ENCODE data around the gene TNFRSF4. TPM values are rescaled to one million over a fixed set of nuclear protein-coding genes. Genes with fewer than 3 reads are reported as not detected.

Gene TNFRSF4
- not detected in 2 replicates for total RNA-seq (2014; rRNA removed; shearing (Covaris generic); ENCODE audit: low replicate concordance)

- no peak within 1 kb of the TSS for H2AFZ ChIP-seq (ENCODE audit: low read length)
Measured at GRCh38 chr1:1213345-1214265, at the start of gene TNFRSF4. Gene TNFRSF4, minus strand, starts transcription at chr1:1214153. Its CDS starts 26 bp downstream, at chr1:1214127.

GRCh38 chr1:1262758-1263157 lies 48.8 kb upstream of the TNFRSF4 start:
- Histone ChIP-seq H3K9me2 (replicated peaks; ENCODE audit: insufficient read depth, low read length) (no peaks in the 10 kb centered on the region), H3K27ac (ENCODE audit: low read length) (no peak overlapping the region), H3K9ac (ENCODE audit: low read length) (no peak overlapping the region), H3K27me3 (ENCODE audit: low read length) (no peaks in the 10 kb centered on the region), H3K4me1 (ENCODE audit: low read length) (no peaks in the 10 kb centered on the region), H3K4me2 (ENCODE audit: low read depth, low read length, poor library complexity, severe bottlenecking) (no peak overlapping the region), H3K4me3 (ENCODE audit: low read length) (no peak overlapping the region), H2AFZ (ENCODE audit: low read length) (no peak overlapping the region), H4K20me1 (ENCODE audit: insufficient read depth, low read depth, low read length) (peaks cover 12% of the 10 kb centered on the region; the same call in 1 of the 2 replicates), H3K79me2 (ENCODE audit: low read length) (peaks cover 7% of the 10 kb centered on the region), H3K36me3 (ENCODE audit: insufficient read depth, low read length) (peaks cover 19% of the 10 kb centered on the region), H3K9me3 (ENCODE audit: low read length) (no peaks in the 10 kb centered on the region)
- no peak for DNase-seq

More at GRCh38 chr1:1213345-1214265, at the start of gene TNFRSF4:
- H3K9ac ChIP-seq (ENCODE audit: low read length), result no peak within 1 kb of the TSS
- no peak for DNase-seq
- no peak within 1 kb of the TSS for H3K4me2 ChIP-seq (ENCODE audit: low read depth, low read length, poor library complexity, severe bottlenecking)
- H3K79me2 ChIP-seq (ENCODE audit: low read length), result no peaks in the 10 kb centered on the region
- H3K27me3 ChIP-seq (ENCODE audit: low read length), result no peaks in the 10 kb centered on the region
- peaks cover 20% of the 10 kb centered on the region; the same call in 1 of the 2 replicates for H4K20me1 ChIP-seq (ENCODE audit: insufficient read depth, low read depth, low read length)
- no peaks in the 10 kb centered on the region for H3K9me2 ChIP-seq (replicated peaks; ENCODE audit: insufficient read depth, low read length)
- H3K4me3 ChIP-seq (ENCODE audit: low read length), result no peak within 1 kb of the TSS
- no peaks in the 10 kb centered on the region for H3K9me3 ChIP-seq (ENCODE audit: low read length)
- H3K36me3 ChIP-seq (ENCODE audit: insufficient read depth, low read length), result no peaks in the 10 kb centered on the region
- no peak within 1 kb of the TSS for H3K27ac ChIP-seq (ENCODE audit: low read length)
- H3K4me1 ChIP-seq (ENCODE audit: low read length), result peaks cover 5% of the 10 kb centered on the region

DNA sequence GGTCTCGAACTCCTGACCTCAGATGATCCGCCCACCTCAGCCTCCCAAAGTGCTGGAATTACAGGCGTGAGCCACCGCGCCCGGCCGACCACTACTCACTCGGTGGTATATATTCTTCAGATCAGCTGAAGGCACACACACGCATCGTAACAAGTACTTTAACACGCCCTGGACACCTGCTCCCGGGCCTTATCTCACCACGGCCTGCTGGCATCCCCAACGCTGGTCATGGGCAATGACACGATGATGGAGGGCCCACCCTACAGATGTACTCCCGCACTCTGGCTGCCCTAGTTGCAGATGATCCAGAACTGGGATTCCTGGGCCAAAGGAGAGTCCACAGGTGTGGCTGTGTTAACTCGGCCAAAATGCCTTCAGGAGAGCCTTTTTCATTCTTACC lies 48.1 kb upstream of the TNFRSF4 start:
- Histone ChIP-seq H2AFZ (ENCODE audit: low read length) (no peak overlapping the region), H3K4me3 (ENCODE audit: low read length) (no peak overlapping the region), H3K79me2 (ENCODE audit: low read length) (peaks cover under 1% of the 10 kb centered on the region; the same call in 1 of the 2 replicates), H3K36me3 (ENCODE audit: insufficient read depth, low read length) (peaks cover 14% of the 10 kb centered on the region), H3K9me2 (replicated peaks; ENCODE audit: insufficient read depth, low read length) (no peaks in the 10 kb centered on the region), H3K4me2 (ENCODE audit: low read depth, low read length, poor library complexity, severe bottlenecking) (no peak overlapping the region), H3K4me1 (ENCODE audit: low read length) (no peaks in the 10 kb centered on the region), H4K20me1 (ENCODE audit: insufficient read depth, low read depth, low read length) (0 out of 2 replicates have a peak, but pooled peaks cover 8% of the 10 kb centered on the region), H3K9me3 (ENCODE audit: low read length) (no peaks in the 10 kb centered on the region), H3K9ac (ENCODE audit: low read length) (no peak overlapping the region), H3K27me3 (ENCODE audit: low read length) (no peaks in the 10 kb centered on the region), H3K27ac (ENCODE audit: low read length) (no peak overlapping the region)
- DNase-seq, result no peak

DNA sequence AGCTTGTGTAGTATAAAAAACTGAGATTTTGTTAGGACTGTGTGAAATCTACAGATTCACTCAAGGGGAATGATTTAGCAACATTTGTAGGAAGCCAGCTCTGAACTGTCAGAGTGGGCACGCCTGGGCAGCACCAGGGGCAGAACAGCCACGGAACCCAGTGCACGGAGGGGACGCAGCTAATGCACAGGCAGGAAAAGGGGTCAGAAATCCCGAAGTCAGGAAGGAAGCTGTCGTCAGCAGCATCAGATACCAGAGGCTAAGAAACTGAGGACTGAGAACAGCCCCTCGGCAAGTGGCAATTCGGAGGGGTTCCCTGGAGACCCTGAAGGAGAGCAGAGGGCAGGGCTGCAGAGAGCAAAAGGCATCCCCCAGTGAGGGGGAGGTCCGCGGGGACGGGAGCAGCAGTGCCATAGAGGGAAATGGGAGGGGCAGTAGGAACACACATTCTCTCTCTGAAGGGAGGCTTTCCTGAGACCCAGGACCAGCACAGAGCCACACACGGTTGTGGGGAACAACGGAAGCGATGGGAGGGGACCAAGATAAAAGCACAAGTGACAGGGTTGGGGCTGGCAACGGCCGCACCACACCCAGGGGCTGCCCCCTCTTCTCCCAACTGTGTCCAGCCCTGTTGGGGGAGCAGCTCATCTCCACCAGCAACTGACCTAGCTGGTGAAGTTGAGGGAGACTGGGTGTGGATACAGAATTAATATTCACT lies 47.0 kb upstream of the TNFRSF4 start:
- no peaks in the 10 kb centered on the region for H3K9me3 ChIP-seq (ENCODE audit: low read length)
- no peak overlapping the region for H3K9ac ChIP-seq (ENCODE audit: low read length)
- no peak overlapping the region for H3K4me2 ChIP-seq (ENCODE audit: low read depth, low read length, poor library complexity, severe bottlenecking)
- DNase-seq, result no peak
- no peak overlapping the region for H3K27ac ChIP-seq (ENCODE audit: low read length)
- H3K4me1 ChIP-seq (ENCODE audit: low read length), result no peaks in the 10 kb centered on the region
- H2AFZ ChIP-seq (ENCODE audit: low read length), result no peak overlapping the region
- H3K79me2 ChIP-seq (ENCODE audit: low read length), result no peaks in the 10 kb centered on the region
- H3K4me3 ChIP-seq (ENCODE audit: low read length), result no peak overlapping the region
- H3K9me2 ChIP-seq (replicated peaks; ENCODE audit: insufficient read depth, low read length), result no peaks in the 10 kb centered on the region
- H4K20me1 ChIP-seq (ENCODE audit: insufficient read depth, low read depth, low read length), result 0 out of 2 replicates have a peak, but pooled peaks cover 8% of the 10 kb centered on the region
- H3K36me3 ChIP-seq (ENCODE audit: insufficient read depth, low read length), result peaks cover 14% of the 10 kb centered on the region
- H3K27me3 ChIP-seq (ENCODE audit: low read length), result no peaks in the 10 kb centered on the region

DNA sequence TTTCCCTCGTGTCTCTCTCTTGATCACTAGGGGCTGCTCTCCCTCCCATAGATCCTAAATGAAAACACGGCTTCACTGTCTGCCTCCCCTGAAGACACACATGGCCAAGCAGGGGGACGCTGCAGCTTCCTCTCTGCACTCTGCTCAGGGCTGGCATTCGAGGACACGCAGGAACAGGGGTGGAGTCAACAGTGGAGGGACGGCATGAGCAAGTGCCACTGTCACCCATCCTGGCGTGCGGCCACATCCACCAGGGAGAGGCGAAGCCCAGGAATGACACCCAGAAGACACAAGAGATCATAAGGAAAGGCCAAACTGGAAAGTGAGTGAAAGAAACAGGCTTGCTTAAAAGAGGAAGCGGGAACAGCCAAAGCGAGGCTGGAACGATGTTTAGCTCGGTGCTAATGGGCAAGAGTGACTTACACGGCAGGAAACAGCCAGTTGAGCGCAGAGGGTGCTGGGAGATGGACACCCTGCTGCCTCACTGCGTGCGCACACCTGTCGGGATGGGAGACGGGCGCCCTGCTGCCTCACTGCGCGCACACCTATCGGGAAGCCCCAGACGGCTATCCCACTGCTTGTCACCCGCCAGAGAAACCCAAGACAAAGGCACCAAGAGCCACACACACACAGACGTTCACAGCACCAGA lies 46.1 kb upstream of the TNFRSF4 start:
- Histone ChIP-seq H4K20me1 (ENCODE audit: insufficient read depth, low read depth, low read length) (0 out of 2 replicates have a peak, but pooled peaks cover 8% of the 10 kb centered on the region), H3K79me2 (ENCODE audit: low read length) (no peaks in the 10 kb centered on the region), H3K27me3 (ENCODE audit: low read length) (no peaks in the 10 kb centered on the region), H3K9me3 (ENCODE audit: low read length) (no peaks in the 10 kb centered on the region), H3K27ac (ENCODE audit: low read length) (no peak overlapping the region), H2AFZ (ENCODE audit: low read length) (no peak overlapping the region), H3K9me2 (replicated peaks; ENCODE audit: insufficient read depth, low read length) (no peaks in the 10 kb centered on the region), H3K9ac (ENCODE audit: low read length) (no peak overlapping the region), H3K4me3 (ENCODE audit: low read length) (no peak overlapping the region), H3K4me1 (ENCODE audit: low read length) (no peaks in the 10 kb centered on the region), H3K4me2 (ENCODE audit: low read depth, low read length, poor library complexity, severe bottlenecking) (no peak overlapping the region), H3K36me3 (ENCODE audit: insufficient read depth, low read length) (peaks cover 15% of the 10 kb centered on the region)
- no peak for DNase-seq

DNA sequence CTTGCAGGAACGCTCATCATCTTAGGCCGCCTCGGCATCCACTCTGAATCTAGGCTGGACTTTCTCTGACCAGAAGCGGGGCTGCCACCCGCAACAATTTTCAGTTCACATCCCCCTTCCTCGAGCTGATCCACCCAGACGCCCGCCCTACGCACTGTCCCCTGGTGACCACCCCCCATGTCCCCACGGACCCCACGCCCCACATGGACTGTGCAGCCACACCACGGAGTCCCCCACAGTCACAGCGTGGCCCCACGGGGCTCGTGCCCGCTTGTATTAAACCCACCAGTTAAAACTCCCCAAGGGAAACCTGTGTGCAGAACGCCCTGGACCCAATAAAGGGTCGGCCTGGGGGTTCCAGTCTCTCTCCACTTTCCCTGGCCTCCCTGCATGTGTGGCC lies 45.6 kb upstream of the TNFRSF4 start:
- Histone ChIP-seq H3K27me3 (ENCODE audit: low read length) (no peaks in the 10 kb centered on the region), H3K79me2 (ENCODE audit: low read length) (no peaks in the 10 kb centered on the region), H3K9me2 (replicated peaks; ENCODE audit: insufficient read depth, low read length) (no peaks in the 10 kb centered on the region), H3K9ac (ENCODE audit: low read length) (no peak overlapping the region), H3K4me2 (ENCODE audit: low read depth, low read length, poor library complexity, severe bottlenecking) (no peak overlapping the region), H3K4me1 (ENCODE audit: low read length) (no peaks in the 10 kb centered on the region), H3K4me3 (ENCODE audit: low read length) (no peak overlapping the region), H3K27ac (ENCODE audit: low read length) (no peak overlapping the region), H3K9me3 (ENCODE audit: low read length) (no peaks in the 10 kb centered on the region), H2AFZ (ENCODE audit: low read length) (no peak overlapping the region), H3K36me3 (ENCODE audit: insufficient read depth, low read length) (peaks cover 15% of the 10 kb centered on the region), H4K20me1 (ENCODE audit: insufficient read depth, low read depth, low read length) (0 out of 2 replicates have a peak, but pooled peaks cover 8% of the 10 kb centered on the region)
- DNase-seq, result no peak

DNA sequence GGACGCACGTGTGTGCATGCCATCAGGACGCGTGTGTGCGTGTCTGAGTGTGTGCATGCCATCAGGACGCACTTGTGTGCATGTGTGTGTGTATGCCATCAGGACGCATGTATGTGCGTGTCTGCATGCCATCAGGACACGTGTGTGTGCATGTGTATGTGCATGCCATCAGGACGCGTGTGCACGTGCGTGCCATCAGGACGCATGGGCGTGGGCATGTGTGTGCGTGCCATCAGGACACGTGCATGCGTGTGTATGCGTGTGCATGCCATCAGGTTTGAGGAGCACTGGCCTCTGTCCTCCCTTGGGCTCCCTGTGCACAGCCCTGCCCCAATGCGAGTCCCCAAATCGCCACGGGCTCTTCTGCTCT lies 45.2 kb upstream of the TNFRSF4 start:
- Histone ChIP-seq H3K36me3 (ENCODE audit: insufficient read depth, low read length) (peaks cover 15% of the 10 kb centered on the region), H3K9ac (ENCODE audit: low read length) (no peak overlapping the region), H3K4me2 (ENCODE audit: low read depth, low read length, poor library complexity, severe bottlenecking) (no peak overlapping the region), H3K27me3 (ENCODE audit: low read length) (no peaks in the 10 kb centered on the region), H3K9me2 (replicated peaks; ENCODE audit: insufficient read depth, low read length) (no peaks in the 10 kb centered on the region), H2AFZ (ENCODE audit: low read length) (no peak overlapping the region), H3K27ac (ENCODE audit: low read length) (no peak overlapping the region), H3K4me3 (ENCODE audit: low read length) (no peak overlapping the region), H3K9me3 (ENCODE audit: low read length) (no peaks in the 10 kb centered on the region), H4K20me1 (ENCODE audit: insufficient read depth, low read depth, low read length) (0 out of 2 replicates have a peak, but pooled peaks cover 6% of the 10 kb centered on the region), H3K4me1 (ENCODE audit: low read length) (no peaks in the 10 kb centered on the region), H3K79me2 (ENCODE audit: low read length) (no peaks in the 10 kb centered on the region)
- DNase-seq, result no peak

Measured in Karpas-422 (cell line).